Measurements from ENCODE around the gene RRP36. TPM values are rescaled to one million over a fixed set of nuclear protein-coding genes. Genes with fewer than 3 reads are reported as not detected.

Gene RRP36
- total and polyA plus RNA-seq, 4 donors: 23.4 to 33.4 (median 26.2) TPM

DNA sequence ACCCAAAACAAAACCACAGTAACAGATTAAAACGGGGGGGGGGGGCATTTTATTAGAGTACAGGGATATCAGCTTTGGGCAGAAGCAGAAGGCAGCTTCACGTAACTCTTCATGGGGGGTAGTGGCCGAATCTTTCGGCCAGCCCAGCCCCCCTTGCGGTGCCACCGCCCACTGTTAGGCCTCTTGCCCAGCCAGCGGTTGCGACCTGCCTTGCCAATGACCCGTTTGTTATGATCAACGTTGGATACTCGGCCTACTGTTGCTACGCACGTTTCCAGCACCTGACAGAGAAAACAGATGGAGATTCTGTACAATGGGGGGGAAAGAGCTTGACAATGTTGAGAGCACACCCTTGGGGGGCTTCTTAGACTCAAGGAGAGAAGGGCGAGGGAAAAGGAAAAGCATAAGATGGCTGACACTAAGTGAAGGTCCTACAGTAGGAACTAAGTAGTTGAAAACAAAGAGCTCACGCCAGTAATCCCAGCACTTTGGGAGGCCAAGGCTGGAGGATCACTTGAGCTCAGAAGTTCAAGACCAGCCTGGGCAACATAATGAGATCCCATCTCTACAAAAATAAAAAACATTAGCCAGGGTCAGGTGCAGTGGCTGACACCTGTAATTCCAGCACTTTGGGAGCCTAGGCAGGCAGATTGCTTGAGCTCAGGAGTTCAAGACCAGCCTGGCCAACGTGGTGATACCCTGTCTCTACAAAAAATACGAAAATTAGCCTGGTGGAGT is 33.0 kb downstream of the RRP36 start:
- peak overlapping the region in 1 of 2 donors; percentile 67 for H3K9ac ChIP-seq (ENCODE audit: low read depth in 1 of 2, low read length in 2 of 2)
- H3K9me3 ChIP-seq (ENCODE audit: control insufficient read depth in 4 of 4, low read length in 3 of 4): no peaks in the 10 kb centered on the region
- peak overlapping the region; percentile 64 to 85 (median 68) for H3K4me3 ChIP-seq (ENCODE audit: low read depth in 1 of 3, low read length in 3 of 3)
- peaks cover 2 to 29% (median 22%) of the 10 kb centered on the region in 4 donors for H3K4me1 ChIP-seq (ENCODE audit: control insufficient read depth in 4 of 4, insufficient read depth in 4 of 4, low read length in 3 of 4)
- WGBS: 66% methylated on average over 17 of the region's 17 CpGs
- no peaks in the 10 kb centered on the region for H3K27me3 ChIP-seq (ENCODE audit: control insufficient read depth in 4 of 4, insufficient read depth in 4 of 4, low read length in 3 of 4)
- H3K36me3 ChIP-seq (ENCODE audit: control insufficient read depth in 4 of 4, insufficient read depth in 3 of 4, low read depth in 1 of 4, low read length in 3 of 4): peaks cover 0 to 30% (median 8%) of the 10 kb centered on the region in 4 donors
- no peak for DNase-seq (ENCODE audit: low spot score)
- TF ChIP-seq, protein P1, sequence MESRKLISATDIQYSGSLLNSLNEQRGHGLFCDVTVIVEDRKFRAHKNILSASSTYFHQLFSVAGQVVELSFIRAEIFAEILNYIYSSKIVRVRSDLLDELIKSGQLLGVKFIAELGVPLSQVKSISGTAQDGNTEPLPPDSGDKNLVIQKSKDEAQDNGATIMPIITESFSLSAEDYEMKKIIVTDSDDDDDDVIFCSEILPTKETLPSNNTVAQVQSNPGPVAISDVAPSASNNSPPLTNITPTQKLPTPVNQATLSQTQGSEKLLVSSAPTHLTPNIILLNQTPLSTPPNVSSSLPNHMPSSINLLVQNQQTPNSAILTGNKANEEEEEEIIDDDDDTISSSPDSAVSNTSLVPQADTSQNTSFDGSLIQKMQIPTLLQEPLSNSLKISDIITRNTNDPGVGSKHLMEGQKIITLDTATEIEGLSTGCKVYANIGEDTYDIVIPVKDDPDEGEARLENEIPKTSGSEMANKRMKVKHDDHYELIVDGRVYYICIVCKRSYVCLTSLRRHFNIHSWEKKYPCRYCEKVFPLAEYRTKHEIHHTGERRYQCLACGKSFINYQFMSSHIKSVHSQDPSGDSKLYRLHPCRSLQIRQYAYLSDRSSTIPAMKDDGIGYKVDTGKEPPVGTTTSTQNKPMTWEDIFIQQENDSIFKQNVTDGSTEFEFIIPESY (IDR thresholded peaks at IDR 0.05): no peak
- TF ChIP-seq EGR1 (IDR thresholded peaks at IDR 0.05; ENCODE audit: low read depth in 2 of 2): no peak
- TF ChIP-seq, protein P2, sequence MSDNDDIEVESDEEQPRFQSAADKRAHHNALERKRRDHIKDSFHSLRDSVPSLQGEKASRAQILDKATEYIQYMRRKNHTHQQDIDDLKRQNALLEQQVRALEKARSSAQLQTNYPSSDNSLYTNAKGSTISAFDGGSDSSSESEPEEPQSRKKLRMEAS (IDR thresholded peaks at IDR 0.05): no peak
- no peak for TF ChIP-seq JUND (IDR thresholded peaks at IDR 0.05)
- TF ChIP-seq, protein P3, sequence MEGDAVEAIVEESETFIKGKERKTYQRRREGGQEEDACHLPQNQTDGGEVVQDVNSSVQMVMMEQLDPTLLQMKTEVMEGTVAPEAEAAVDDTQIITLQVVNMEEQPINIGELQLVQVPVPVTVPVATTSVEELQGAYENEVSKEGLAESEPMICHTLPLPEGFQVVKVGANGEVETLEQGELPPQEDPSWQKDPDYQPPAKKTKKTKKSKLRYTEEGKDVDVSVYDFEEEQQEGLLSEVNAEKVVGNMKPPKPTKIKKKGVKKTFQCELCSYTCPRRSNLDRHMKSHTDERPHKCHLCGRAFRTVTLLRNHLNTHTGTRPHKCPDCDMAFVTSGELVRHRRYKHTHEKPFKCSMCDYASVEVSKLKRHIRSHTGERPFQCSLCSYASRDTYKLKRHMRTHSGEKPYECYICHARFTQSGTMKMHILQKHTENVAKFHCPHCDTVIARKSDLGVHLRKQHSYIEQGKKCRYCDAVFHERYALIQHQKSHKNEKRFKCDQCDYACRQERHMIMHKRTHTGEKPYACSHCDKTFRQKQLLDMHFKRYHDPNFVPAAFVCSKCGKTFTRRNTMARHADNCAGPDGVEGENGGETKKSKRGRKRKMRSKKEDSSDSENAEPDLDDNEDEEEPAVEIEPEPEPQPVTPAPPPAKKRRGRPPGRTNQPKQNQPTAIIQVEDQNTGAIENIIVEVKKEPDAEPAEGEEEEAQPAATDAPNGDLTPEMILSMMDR (IDR thresholded peaks at IDR 0.05; ENCODE audit: low read depth, low read length, missing input control): no peak
- TF ChIP-seq YY1 (IDR thresholded peaks at IDR 0.05): no peak
- peak overlapping the region; percentile 47 to 82 for H3K27ac ChIP-seq (ENCODE audit: low read depth in 1 of 2, low read length in 2 of 2)

DNA sequence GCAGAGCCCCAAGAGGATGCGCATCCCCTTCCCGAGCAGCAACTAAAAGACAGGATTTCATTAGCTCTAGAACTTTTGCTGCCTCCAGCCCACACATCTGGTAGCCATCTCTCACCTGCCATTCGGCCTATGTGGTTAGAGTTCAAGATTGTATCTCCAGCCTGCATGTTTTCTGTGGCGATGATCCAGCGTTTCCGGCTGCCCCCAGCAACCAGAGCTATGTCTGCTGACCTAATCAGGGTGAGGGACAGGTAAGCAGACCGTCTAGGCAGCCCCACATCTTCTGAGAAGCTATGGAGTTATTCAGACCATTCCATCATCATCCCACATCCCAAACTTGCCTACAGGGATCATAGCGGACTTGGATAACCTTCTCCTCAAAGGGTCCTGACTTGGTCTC is 34.5 kb downstream of the RRP36 start:
- DNase-seq (ENCODE audit: low spot score): no peak
- no peak overlapping the region for H3K9ac ChIP-seq (ENCODE audit: low read depth in 1 of 2, low read length in 2 of 2)
- H3K36me3 ChIP-seq (ENCODE audit: control insufficient read depth in 4 of 4, insufficient read depth in 3 of 4, low read depth in 1 of 4, low read length in 3 of 4): peaks cover 0 to 19% (median 7%) of the 10 kb centered on the region in 4 donors
- no peaks in the 10 kb centered on the region for H3K9me3 ChIP-seq (ENCODE audit: control insufficient read depth in 4 of 4, low read length in 3 of 4)
- no peak for TF ChIP-seq HNF4A (conservative IDR thresholded peaks at IDR 0.05)
- peaks cover 2 to 40% (median 31%) of the 10 kb centered on the region in 4 donors for H3K4me1 ChIP-seq (ENCODE audit: control insufficient read depth in 4 of 4, insufficient read depth in 4 of 4, low read length in 3 of 4)
- 88% methylated on average over 8 of the region's 8 CpGs for WGBS
- H3K4me3 ChIP-seq (ENCODE audit: low read depth in 1 of 3, low read length in 3 of 3): no peak overlapping the region
- no peaks in the 10 kb centered on the region for H3K27me3 ChIP-seq (ENCODE audit: control insufficient read depth in 4 of 4, insufficient read depth in 4 of 4, low read length in 3 of 4)
- H3K27ac ChIP-seq (ENCODE audit: low read depth in 1 of 2, low read length in 2 of 2): no peak overlapping the region

DNA sequence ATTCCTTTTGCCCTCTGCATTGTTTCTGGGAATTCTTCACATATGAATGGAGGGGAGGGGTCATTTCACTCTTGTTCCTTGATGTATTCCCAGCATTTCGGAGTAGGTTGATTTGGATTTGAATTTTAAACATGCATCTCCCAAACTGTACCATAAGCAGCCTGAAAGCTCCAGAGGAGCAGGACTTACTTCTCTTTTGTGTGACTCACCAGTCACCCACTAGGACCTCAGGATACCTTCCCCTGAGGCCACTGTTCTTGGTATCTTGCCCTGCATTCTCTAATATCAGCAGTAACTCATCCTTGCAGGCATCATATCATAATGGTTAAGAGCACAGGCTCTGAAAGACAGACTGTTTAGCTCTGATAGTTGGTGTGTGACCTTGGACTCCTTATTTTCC is 37.1 kb downstream of the RRP36 start:
- H3K27me3 ChIP-seq (ENCODE audit: control insufficient read depth in 4 of 4, insufficient read depth in 4 of 4, low read length in 3 of 4): no peaks in the 10 kb centered on the region

More for the DNA sequence above, 37.1 kb downstream of the RRP36 start:
- 78% methylated on average over 1 of the region's 1 CpG for WGBS
- TF ChIP-seq HNF4A (conservative IDR thresholded peaks at IDR 0.05): no peak
- no peak for TF ChIP-seq HNF4G (IDR thresholded peaks at IDR 0.05)
- H3K4me3 ChIP-seq (ENCODE audit: low read depth in 1 of 3, low read length in 3 of 3): peak overlapping the region; percentile 91 to 97 (median 92)
- no peaks in the 10 kb centered on the region for H3K9me3 ChIP-seq (ENCODE audit: control insufficient read depth in 4 of 4, low read length in 3 of 4)
- peak overlapping the region; percentile 88 to 91 for H3K9ac ChIP-seq (ENCODE audit: low read depth in 1 of 2, low read length in 2 of 2)
- no peak for DNase-seq (ENCODE audit: low spot score)
- peak overlapping the region in 1 of 2 donors; percentile 89 for H3K27ac ChIP-seq (ENCODE audit: low read depth in 1 of 2, low read length in 2 of 2)
- H3K36me3 ChIP-seq (ENCODE audit: control insufficient read depth in 4 of 4, insufficient read depth in 3 of 4, low read depth in 1 of 4, low read length in 3 of 4): peaks cover 2 to 19% (median 11%) of the 10 kb centered on the region in 4 donors
- peaks cover 2 to 47% (median 36%) of the 10 kb centered on the region in 4 donors for H3K4me1 ChIP-seq (ENCODE audit: control insufficient read depth in 4 of 4, insufficient read depth in 4 of 4, low read length in 3 of 4)
